ENCODE results near the gene B4GALT1.
A peak's percentile ranks its signal among the peaks of the same experiment; 100 is the strongest.

Gene B4GALT1

GRCh38 chr9:33080534-33080933 is 86.6 kb downstream of the B4GALT1 start:
- Mint-ChIP-seq H3K27me3 (ENCODE audit: low read depth) (no peaks in the 10 kb centered on the region), H3K9me3 (no peaks in the 10 kb centered on the region), H3K4me3 (no peak overlapping the region), H3K27ac (no peak overlapping the region), H3K36me3 (ENCODE audit: low read depth) (peaks cover 2% of the 10 kb centered on the region), H3K4me1 (ENCODE audit: low read depth) (peaks cover 39% of the 10 kb centered on the region)

- H3K4me3 Mint-ChIP-seq: peak within 1 kb of the TSS; percentile 98
- peaks cover 22% of the 10 kb centered on the region for H3K36me3 Mint-ChIP-seq (ENCODE audit: low read depth)
- H3K4me1 Mint-ChIP-seq (ENCODE audit: low read depth): peaks cover 25% of the 10 kb centered on the region
- H3K27ac Mint-ChIP-seq: peak within 1 kb of the TSS; percentile 99
- H3K27me3 Mint-ChIP-seq (ENCODE audit: low read depth): no peaks in the 10 kb centered on the region
- H3K9me3 Mint-ChIP-seq: no peaks in the 10 kb centered on the region
These were observed 90.8 kb downstream of the B4GALT1 start, which contains the start of gene SMU1 for GRCh38 chr9:33076046-33077004. Gene SMU1 (minus strand): TSS chr9:33076674. CDS start chr9:33076608, 66 bp downstream.

GRCh38 chr9:33068991-33069390 is 98.1 kb downstream of the B4GALT1 start:
- Mint-ChIP-seq H3K27ac (no peak overlapping the region), H3K4me3 (no peak overlapping the region), H3K4me1 (ENCODE audit: low read depth) (peaks cover 24% of the 10 kb centered on the region), H3K27me3 (ENCODE audit: low read depth) (no peaks in the 10 kb centered on the region), H3K36me3 (ENCODE audit: low read depth) (peaks cover 53% of the 10 kb centered on the region), H3K9me3 (no peaks in the 10 kb centered on the region)

GRCh38 chr9:33065157-33066076 is 101.7 kb downstream of the B4GALT1 start:
- peak overlapping the region; percentile 11 for H3K27ac Mint-ChIP-seq
- H3K4me1 Mint-ChIP-seq (ENCODE audit: low read depth): peaks cover 16% of the 10 kb centered on the region
- no peaks in the 10 kb centered on the region for H3K27me3 Mint-ChIP-seq (ENCODE audit: low read depth)
- H3K9me3 Mint-ChIP-seq: no peaks in the 10 kb centered on the region
- H3K4me3 Mint-ChIP-seq: no peak overlapping the region
- H3K36me3 Mint-ChIP-seq (ENCODE audit: low read depth): peaks cover 42% of the 10 kb centered on the region
